ENCODE results near the gene CLDN6.

Gene CLDN6

DNA sequence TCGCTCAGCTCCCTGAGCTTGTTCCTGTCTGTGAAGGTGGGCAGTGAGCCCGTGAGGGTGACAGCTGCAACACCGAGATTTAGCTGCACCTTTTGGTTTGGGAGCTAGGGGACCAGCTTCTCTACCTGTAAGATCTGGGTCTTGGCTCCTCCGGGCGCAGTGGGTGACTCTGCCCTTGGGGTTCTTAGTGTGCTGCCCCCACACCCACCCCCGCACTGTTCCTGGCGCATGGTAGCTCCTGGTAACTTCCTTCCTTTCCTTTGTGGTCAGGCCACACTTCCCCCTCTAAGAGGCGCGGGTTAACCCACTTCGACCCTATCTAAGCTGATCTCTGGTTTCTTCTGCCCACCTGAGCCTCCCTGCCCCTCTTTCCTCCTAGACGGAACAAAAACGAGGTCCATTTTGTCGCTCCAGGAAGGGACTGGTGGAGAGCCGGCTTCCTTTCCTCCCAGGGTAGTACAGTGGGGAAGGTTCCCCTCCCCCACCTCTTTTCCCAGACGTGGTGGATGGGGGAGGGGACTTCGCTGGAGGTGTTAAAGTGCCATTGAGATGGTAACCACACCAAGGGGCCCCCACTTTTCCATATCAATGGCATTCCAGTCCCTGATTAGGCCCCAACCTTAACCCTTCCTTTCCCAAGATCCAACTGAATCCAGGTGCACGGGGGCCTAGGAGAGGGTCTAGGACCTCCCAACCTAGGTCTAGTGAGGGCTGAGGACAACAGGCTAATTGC, 9.9 kb downstream of the CLDN6 start:
- Mint-ChIP-seq H3K9me3 (no peaks in the 10 kb centered on the region), H3K36me3 (ENCODE audit: low read depth) (peaks cover 6% of the 10 kb centered on the region), H3K4me1 (ENCODE audit: low read depth) (peaks cover 48% of the 10 kb centered on the region), H3K27me3 (peaks cover 27% of the 10 kb centered on the region), H3K27ac (peak overlapping the region; percentile 81), H3K4me3 (peak overlapping the region; percentile 72)
- intact Hi-C loops (cut with micrococcal nuclease): loop anchor here (1.0 kb wide), 1 partner anchor 12 kb away; the partner anchor contains the start of gene TNFRSF12A

GRCh38 chr16:3007059-3007956, 10.7 kb downstream of the CLDN6 start:
- Mint-ChIP-seq H3K27ac (peak overlapping the region; percentile 81), H3K27me3 (peaks cover 20% of the 10 kb centered on the region), H3K9me3 (no peaks in the 10 kb centered on the region), H3K4me1 (ENCODE audit: low read depth) (peaks cover 47% of the 10 kb centered on the region), H3K4me3 (peak overlapping the region; percentile 72), H3K36me3 (ENCODE audit: low read depth) (peaks cover 6% of the 10 kb centered on the region)
- intact Hi-C loops (cut with micrococcal nuclease): loop anchor here (1.0 kb wide), 1 partner anchor 13 kb away; the partner anchor contains the start of gene TNFRSF12A

DNA sequence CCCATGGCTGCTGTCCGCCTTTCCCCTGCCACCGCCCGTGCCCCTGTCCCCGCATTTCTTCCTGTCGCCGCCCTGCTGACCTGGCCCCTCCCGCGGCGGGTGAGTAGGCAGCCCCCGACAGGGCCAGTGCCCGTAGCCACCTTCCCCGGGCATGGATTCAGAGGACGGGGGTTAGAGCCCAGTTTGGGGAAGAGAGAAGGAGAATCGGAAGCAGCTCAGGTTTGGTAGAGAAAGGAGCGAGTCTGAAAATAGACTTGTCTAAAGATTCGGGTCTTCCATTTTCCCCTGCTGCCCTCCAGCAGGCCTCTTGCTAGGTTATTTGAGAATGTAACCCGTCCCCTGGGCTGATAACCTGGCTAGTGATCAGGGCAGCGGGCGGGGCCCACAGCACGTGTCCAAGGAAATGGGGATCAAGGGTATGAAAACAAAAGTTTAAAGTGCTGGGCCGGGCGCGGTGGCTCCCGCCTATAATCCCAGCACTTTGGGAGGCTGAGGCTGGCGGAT, 13.2 kb downstream of the CLDN6 start:
- Mint-ChIP-seq H3K9me3 (no peaks in the 10 kb centered on the region), H3K27me3 (peaks cover 15% of the 10 kb centered on the region), H3K36me3 (ENCODE audit: low read depth) (peaks cover 6% of the 10 kb centered on the region), H3K27ac (peak overlapping the region; percentile 76), H3K4me1 (ENCODE audit: low read depth) (peaks cover 43% of the 10 kb centered on the region), H3K4me3 (peak overlapping the region; percentile 87)
- intact Hi-C loops (cut with micrococcal nuclease): no loop called here

- Mint-ChIP-seq H3K4me1 (ENCODE audit: low read depth) (peaks cover 43% of the 10 kb centered on the region), H3K9me3 (no peaks in the 10 kb centered on the region), H3K27ac (peak overlapping the region; percentile 76), H3K36me3 (ENCODE audit: low read depth) (peaks cover 6% of the 10 kb centered on the region), H3K27me3 (peaks cover 16% of the 10 kb centered on the region), H3K4me3 (peak overlapping the region; percentile 87)
- intact Hi-C loops (cut with micrococcal nuclease): no loop called here
These were observed 13.7 kb downstream of the CLDN6 start for GRCh38 chr16:3004319-3004718.

GRCh38 chr16:3003582-3004270, 14.3 kb downstream of the CLDN6 start:
- H3K9me3 Mint-ChIP-seq: no peaks in the 10 kb centered on the region

DNA sequence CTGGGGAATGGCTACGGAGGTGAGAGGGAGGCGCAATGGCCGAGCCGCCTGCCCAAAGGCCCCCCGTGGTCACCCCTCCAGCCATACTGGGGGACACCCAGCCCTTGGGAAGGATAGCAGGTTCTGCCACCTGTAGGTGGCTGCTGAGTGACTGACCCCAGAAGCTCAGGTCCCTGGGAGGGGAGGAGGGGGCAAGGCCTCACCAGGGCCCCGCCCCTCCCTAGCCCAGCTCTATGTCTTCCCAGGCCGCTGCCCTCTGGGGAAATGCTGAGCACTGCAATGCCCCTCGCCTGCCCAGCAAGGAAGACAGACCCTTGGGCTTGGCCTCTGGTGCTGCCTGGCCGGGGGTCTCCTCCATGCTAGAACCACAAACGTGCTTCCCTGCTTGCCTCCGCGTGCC, 16.7 kb downstream of the CLDN6 start:
- Mint-ChIP-seq H3K4me1 (ENCODE audit: low read depth) (peaks cover 15% of the 10 kb centered on the region), H3K27ac (no peak overlapping the region), H3K4me3 (no peak overlapping the region), H3K36me3 (ENCODE audit: low read depth) (peaks cover 6% of the 10 kb centered on the region), H3K9me3 (no peaks in the 10 kb centered on the region), H3K27me3 (peaks cover 24% of the 10 kb centered on the region)
- intact Hi-C loops (cut with micrococcal nuclease): no loop called here

More at GRCh38 chr16:3003582-3004270, 14.3 kb downstream of the CLDN6 start:
- peaks cover 39% of the 10 kb centered on the region for H3K4me1 Mint-ChIP-seq (ENCODE audit: low read depth)
- peaks cover 6% of the 10 kb centered on the region for H3K36me3 Mint-ChIP-seq (ENCODE audit: low read depth)
- H3K27me3 Mint-ChIP-seq: peaks cover 20% of the 10 kb centered on the region
- intact Hi-C loops (cut with micrococcal nuclease): no loop called here
- peak overlapping the region; percentile 59 for H3K4me3 Mint-ChIP-seq
- no peak overlapping the region for H3K27ac Mint-ChIP-seq

- H3K27me3 Mint-ChIP-seq: peaks cover 24% of the 10 kb centered on the region
- H3K9me3 Mint-ChIP-seq: no peaks in the 10 kb centered on the region
- no peak overlapping the region for H3K4me3 Mint-ChIP-seq
- intact Hi-C loops (cut with micrococcal nuclease): no loop called here
- peaks cover 6% of the 10 kb centered on the region for H3K36me3 Mint-ChIP-seq (ENCODE audit: low read depth)
- peaks cover 7% of the 10 kb centered on the region for H3K4me1 Mint-ChIP-seq (ENCODE audit: low read depth)
- no peak overlapping the region for H3K27ac Mint-ChIP-seq
These were observed 17.4 kb downstream of the CLDN6 start for GRCh38 chr16:3000540-3000939.

DNA sequence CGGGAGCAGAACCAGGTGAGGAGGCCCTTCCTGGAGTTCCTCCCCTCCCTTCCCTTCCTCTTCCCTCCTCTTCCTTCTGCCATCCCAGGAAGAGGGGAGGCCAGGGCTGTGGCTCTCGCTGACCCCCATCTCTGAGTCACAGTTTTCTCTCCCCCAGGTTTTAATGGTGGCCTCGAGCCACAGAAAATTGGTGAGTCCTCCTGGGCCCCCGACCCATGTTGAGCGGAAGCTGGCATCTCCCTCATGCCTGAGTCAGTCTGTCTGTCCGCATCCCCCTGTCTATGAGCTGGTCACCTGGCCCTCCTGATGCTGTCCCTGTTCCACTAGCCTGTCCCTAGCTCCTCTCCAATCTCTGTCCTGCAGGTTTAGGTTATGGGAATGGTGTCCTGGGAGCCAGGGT, 18.1 kb downstream of the CLDN6 start:
- Mint-ChIP-seq H3K36me3 (ENCODE audit: low read depth) (peaks cover 5% of the 10 kb centered on the region), H3K4me3 (no peak overlapping the region), H3K4me1 (ENCODE audit: low read depth) (peaks cover 4% of the 10 kb centered on the region), H3K27me3 (peaks cover 23% of the 10 kb centered on the region), H3K27ac (no peak overlapping the region), H3K9me3 (no peaks in the 10 kb centered on the region)
- intact Hi-C loops (cut with micrococcal nuclease): no loop called here

DNA sequence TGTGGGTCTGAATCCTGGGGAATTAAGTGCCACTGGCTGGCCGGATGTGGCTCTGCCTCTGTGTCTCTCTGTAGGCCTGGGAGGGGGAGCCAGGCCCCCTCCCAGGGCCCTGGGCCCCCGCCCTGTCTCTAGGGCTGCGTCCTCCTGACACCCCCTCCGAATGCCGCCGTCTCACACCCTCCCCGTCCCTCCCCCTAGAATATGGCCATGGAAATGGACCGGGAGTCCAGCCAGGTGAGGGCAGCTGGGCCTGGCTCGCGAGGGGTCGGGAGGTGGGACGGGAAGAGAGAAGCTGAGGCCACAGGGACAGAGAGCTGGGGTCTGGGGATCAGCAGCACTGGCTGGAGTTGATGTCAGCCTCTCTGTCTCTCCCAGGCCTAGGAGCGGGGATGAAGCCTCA, 21.7 kb downstream of the CLDN6 start:
- Mint-ChIP-seq H3K36me3 (ENCODE audit: low read depth) (no peaks in the 10 kb centered on the region), H3K9me3 (no peaks in the 10 kb centered on the region), H3K4me1 (ENCODE audit: low read depth) (no peaks in the 10 kb centered on the region), H3K27me3 (peaks cover 27% of the 10 kb centered on the region), H3K27ac (no peak overlapping the region), H3K4me3 (no peak overlapping the region)
- intact Hi-C loops (cut with micrococcal nuclease): no loop called here

GRCh38 chr16:2992383-2993081, 25.5 kb downstream of the CLDN6 start:
- Mint-ChIP-seq H3K4me1 (ENCODE audit: low read depth) (no peaks in the 10 kb centered on the region), H3K27me3 (peaks cover 34% of the 10 kb centered on the region), H3K9me3 (no peaks in the 10 kb centered on the region), H3K4me3 (no peak overlapping the region), H3K27ac (no peak overlapping the region), H3K36me3 (ENCODE audit: low read depth) (no peaks in the 10 kb centered on the region)
- intact Hi-C loops (cut with micrococcal nuclease): no loop called here

GRCh38 chr16:2991566-2992261, 26.3 kb downstream of the CLDN6 start:
- Mint-ChIP-seq H3K27ac (no peak overlapping the region), H3K27me3 (peaks cover 39% of the 10 kb centered on the region), H3K4me1 (ENCODE audit: low read depth) (no peaks in the 10 kb centered on the region), H3K9me3 (no peaks in the 10 kb centered on the region), H3K4me3 (no peak overlapping the region), H3K36me3 (ENCODE audit: low read depth) (no peaks in the 10 kb centered on the region)
- intact Hi-C loops (cut with micrococcal nuclease): no loop called here

DNA sequence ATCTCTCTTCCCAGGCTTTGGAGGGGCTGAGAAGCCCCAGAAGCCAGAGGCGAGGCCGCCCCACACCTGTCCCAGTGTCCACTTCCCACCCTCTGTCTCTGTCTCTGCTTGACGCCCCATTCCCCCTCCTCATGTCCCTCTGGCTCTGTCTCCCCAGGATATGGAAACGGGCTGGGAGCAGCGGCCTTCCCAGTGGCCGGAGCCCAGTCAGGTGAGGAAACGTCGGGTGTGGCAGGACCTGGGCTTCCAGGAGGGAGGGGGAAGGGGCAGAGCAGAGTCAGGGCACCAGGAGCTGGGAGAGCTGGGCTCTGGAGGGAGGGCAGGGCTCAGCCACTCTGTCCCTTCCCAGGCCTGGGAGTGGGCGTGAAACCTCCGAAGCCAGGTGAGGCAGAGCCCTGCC, 27.1 kb downstream of the CLDN6 start:
- intact Hi-C loops (cut with micrococcal nuclease): no loop called here
- Mint-ChIP-seq H3K36me3 (ENCODE audit: low read depth) (no peaks in the 10 kb centered on the region), H3K4me1 (ENCODE audit: low read depth) (no peaks in the 10 kb centered on the region), H3K27me3 (peaks cover 44% of the 10 kb centered on the region), H3K9me3 (no peaks in the 10 kb centered on the region), H3K27ac (no peak overlapping the region), H3K4me3 (no peak overlapping the region)

Measured in dendritic cell treated with granulocyte-macrophage colony-stimulating factor and Interleukin-4, amounts not matched to agents 40 ng/mL and 50 ng/mL, for 4 days (primary cell).